Osteoblast (primary cell): ENCODE data around the gene RSPH3. TPM values are rescaled to one million over a fixed set of nuclear protein-coding genes. Genes with fewer than 3 reads are reported as not detected.
"Not testable (repeated sequence)": the region's sequence is repeated elsewhere in the genome, so short reads cannot be mapped to it uniquely, and the experiment has no call there.

Experiments
- DNase-seq: peaks from one replicate; pipeline ENCODE4 v3.0.0; 2011; ENCODE audit warnings: low spot score, mixed read lengths; ENCODE audit not compliant: insufficient read length; ENCODE audit errors: missing footprints
- H2AFZ ChIP-seq: 2 replicates; pipeline ENCODE4 v1.6.0; 2011; ENCODE audit warnings: mild to moderate bottlenecking, low read length
- H3K27ac ChIP-seq: 2 replicates; pipeline ENCODE4 v1.5.1; 2011; ENCODE audit warnings: mild to moderate bottlenecking, low read depth, low read length, moderate library complexity
- H3K27me3 ChIP-seq: 2 replicates; pipeline ENCODE4 v1.6.0; 2012; ENCODE audit warnings: mild to moderate bottlenecking, control low read depth, inconsistent platforms, low read length, moderate library complexity; ENCODE audit not compliant: insufficient read depth
- H3K36me3 ChIP-seq: 2 replicates; pipeline ENCODE4 v1.5.1; 2011; ENCODE audit warnings: mild to moderate bottlenecking, low read length, control low read depth, moderate library complexity; ENCODE audit not compliant: insufficient read depth
- H3K4me1 ChIP-seq: 2 replicates; pipeline ENCODE4 v1.5.1; 2011; ENCODE audit warnings: mild to moderate bottlenecking, low read length, control low read depth, moderate library complexity; ENCODE audit not compliant: insufficient read depth
- H3K4me2 ChIP-seq: 2 replicates; pipeline ENCODE4 v1.6.0; 2011; ENCODE audit warnings: mild to moderate bottlenecking, low read length; ENCODE audit not compliant: insufficient read depth
- H3K4me3 ChIP-seq: fragments of 200-600 bp; sonication (generic); 3 replicates; pipeline ENCODE4 v1.5.1; 2012; ENCODE audit warnings: mild to moderate bottlenecking, low read length, inconsistent platforms; ENCODE audit not compliant: insufficient read depth
- H3K79me2 ChIP-seq: 2 replicates; pipeline ENCODE4 v1.6.0; 2012; ENCODE audit warnings: mild to moderate bottlenecking, low read length, control low read depth, inconsistent platforms; ENCODE audit not compliant: insufficient read depth
- H3K9me3 ChIP-seq: 2 replicates; pipeline ENCODE4 v1.5.1; 2011; ENCODE audit warnings: low read depth, low read length, control low read depth
- H4K20me1 ChIP-seq: 2 replicates; pipeline ENCODE4 v1.6.0; 2012; ENCODE audit warnings: mild to moderate bottlenecking, low read length, control low read depth; ENCODE audit not compliant: insufficient read depth
- total RNA-seq: library from RNA; depleted of rRNA; stranded (reverse); fragments of >200 nt; gene quantifications from 2 replicates; pipeline ENCODE4 v1.2.3, GENCODE V29; 2012
- TF ChIP-seq, protein P1 (sequence below): IDR thresholded peaks from 2 replicates; pipeline ENCODE4 v1.5.1; 2011; ENCODE audit warnings: mild to moderate bottlenecking, low read depth, low read length, moderate library complexity; ENCODE audit errors: extremely low read depth

Gene RSPH3
- total RNA-seq, 1 donor, result 8.3 TPM

DNA sequence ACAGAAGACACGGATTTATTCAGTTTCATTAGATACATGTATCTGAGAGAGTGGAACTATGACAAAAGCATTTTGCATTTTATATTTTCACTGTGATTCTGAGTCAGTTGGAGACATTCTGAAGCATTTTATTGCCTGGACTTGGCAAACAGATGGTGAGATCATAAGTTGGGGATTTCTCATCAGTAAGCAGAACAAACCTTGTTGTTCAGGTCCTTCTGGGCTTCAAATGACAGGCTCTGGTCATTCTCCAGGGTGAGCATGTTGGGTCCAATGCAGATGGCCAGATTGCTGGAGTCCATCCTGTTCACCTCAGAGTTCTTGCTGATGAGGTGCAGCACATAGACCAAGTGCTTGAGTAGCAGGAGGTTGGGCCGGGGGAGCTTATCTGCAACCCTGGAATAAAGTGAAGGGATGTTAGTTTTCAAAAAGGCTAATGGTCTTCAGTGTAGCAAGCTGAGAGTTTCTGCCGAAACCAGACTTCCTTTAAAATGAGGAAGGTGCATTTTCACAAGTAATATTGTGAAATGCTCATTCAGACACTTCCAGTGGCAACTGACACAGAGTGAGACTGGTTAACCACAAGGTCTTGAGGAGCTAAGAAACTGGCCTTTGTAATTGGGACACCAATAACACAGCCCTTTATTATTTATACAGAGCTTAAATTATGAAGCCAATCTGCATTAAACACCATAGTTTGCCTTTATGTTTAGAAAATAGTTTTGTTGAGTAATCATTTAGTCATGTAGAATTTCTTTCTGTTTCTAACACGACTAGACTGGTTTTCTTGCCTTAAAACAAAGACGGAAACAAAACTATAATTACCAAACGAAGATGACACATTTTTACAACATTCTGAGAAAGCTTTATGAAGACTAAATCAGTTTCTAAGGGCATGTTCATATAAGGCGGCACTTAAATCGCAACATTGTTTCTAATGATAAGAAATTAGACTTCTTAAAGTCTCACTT lies 39.2 kb upstream of the RSPH3 start:
- Histone ChIP-seq H3K4me3 (no peak overlapping the region), H3K36me3 (no peaks in the 10 kb centered on the region), H3K9me3 (no peaks in the 10 kb centered on the region), H2AFZ (no peak overlapping the region), H3K4me1 (peaks cover 6% of the 10 kb centered on the region), H3K27me3 (peaks cover 21% of the 10 kb centered on the region), H3K79me2 (no peaks in the 10 kb centered on the region), H4K20me1 (no peaks in the 10 kb centered on the region), H3K4me2 (no peak overlapping the region), H3K27ac (no peak overlapping the region)
- TF ChIP-seq, protein P1, sequence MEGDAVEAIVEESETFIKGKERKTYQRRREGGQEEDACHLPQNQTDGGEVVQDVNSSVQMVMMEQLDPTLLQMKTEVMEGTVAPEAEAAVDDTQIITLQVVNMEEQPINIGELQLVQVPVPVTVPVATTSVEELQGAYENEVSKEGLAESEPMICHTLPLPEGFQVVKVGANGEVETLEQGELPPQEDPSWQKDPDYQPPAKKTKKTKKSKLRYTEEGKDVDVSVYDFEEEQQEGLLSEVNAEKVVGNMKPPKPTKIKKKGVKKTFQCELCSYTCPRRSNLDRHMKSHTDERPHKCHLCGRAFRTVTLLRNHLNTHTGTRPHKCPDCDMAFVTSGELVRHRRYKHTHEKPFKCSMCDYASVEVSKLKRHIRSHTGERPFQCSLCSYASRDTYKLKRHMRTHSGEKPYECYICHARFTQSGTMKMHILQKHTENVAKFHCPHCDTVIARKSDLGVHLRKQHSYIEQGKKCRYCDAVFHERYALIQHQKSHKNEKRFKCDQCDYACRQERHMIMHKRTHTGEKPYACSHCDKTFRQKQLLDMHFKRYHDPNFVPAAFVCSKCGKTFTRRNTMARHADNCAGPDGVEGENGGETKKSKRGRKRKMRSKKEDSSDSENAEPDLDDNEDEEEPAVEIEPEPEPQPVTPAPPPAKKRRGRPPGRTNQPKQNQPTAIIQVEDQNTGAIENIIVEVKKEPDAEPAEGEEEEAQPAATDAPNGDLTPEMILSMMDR, result no peak
- DNase-seq, result peak; percentile 86

DNA sequence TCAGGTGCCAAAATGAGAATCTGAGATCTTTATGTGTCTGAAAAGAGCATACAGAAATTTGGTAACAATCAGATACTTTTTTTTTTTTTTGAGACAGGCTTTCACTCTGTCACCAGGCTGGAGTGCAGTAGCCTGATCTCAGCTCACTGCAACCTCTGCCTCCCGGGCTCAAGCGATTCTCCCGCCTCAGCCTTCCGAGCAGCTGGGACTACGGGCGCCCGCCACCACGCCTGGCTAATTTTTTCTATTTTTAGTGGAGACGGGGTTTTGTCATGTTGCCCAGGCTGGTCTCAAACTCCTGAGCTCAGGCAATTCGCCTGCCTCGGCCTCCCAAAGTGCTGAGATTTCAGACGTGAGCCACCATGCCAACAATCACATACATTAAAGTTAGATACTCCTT lies 38.3 kb upstream of the RSPH3 start:
- not testable (repeated sequence) for H2AFZ ChIP-seq
- peaks cover 14% of the 10 kb centered on the region for H3K27me3 ChIP-seq

DNA sequence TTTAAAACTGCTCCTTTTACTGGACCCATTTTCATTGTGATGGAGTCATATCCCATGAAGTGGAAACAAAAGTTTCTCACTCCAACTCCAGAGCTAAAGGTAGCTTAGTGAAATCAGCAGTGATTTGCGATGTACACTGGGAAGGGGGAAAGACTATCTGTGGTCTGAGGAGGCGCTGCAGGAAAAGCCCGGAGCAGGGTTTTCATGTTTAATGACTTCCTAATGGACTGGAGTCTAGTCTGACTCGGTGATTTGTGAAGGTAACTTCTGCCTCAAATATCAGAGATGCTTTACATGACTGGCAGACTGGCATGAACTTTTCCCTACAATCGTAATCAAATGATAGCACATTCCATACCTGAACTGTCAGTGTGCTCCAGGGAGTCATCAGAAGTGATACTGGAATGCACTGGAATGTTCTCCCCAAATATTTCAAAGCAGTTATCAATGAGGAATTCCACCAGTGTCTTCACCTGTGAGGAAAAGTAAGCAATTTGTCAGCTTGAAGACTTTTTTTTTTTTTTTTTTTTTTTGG lies 37.8 kb upstream of the RSPH3 start:
- no peak overlapping the region for H2AFZ ChIP-seq
- H4K20me1 ChIP-seq, result no peaks in the 10 kb centered on the region
- no peak overlapping the region for H3K4me3 ChIP-seq
- H3K4me2 ChIP-seq, result no peak overlapping the region
- peaks cover 9% of the 10 kb centered on the region for H3K27me3 ChIP-seq
- no peak for DNase-seq
- no peaks in the 10 kb centered on the region for H3K79me2 ChIP-seq
- peaks cover 6% of the 10 kb centered on the region for H3K4me1 ChIP-seq
- no peaks in the 10 kb centered on the region for H3K36me3 ChIP-seq
- no peak overlapping the region for H3K27ac ChIP-seq
- H3K9me3 ChIP-seq, result no peaks in the 10 kb centered on the region
- TF ChIP-seq, protein P1, result no peak

More for the DNA sequence above, 38.3 kb upstream of the RSPH3 start:
- H3K36me3 ChIP-seq, H3K79me2 ChIP-seq, H3K27ac ChIP-seq, H3K4me1 ChIP-seq, H3K4me2 ChIP-seq, H3K9me3 ChIP-seq, H3K4me3 ChIP-seq, DNase-seq, H4K20me1 ChIP-seq: not testable (repeated sequence)

DNA sequence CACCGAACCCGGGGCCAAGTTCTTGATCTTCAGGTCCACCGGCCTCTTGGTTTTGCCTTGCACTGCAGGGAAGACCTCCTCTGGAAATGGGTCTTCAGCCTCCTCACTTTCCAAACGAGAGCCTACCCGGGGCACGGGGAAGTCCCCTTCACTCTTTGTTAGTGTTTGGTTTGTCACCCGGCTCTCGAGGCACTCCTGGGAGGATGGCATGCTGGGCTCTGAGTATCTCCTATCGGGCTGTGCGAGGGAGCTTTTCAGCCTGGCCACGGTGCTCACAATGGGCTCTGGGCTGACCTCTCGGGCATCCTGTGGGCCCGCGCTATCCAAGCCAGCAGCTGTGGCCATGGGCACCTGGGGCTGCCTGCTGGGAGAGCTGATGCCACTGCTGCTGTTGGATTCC lies 36.7 kb upstream of the RSPH3 start:
- peak; percentile 45 for DNase-seq
- H3K79me2 ChIP-seq, result no peaks in the 10 kb centered on the region
- H3K4me2 ChIP-seq, result no peak overlapping the region
- no peak overlapping the region for H3K4me3 ChIP-seq
- no peaks in the 10 kb centered on the region for H3K36me3 ChIP-seq
- TF ChIP-seq, protein P1, result no peak
- H2AFZ ChIP-seq, result no peak overlapping the region
- H3K27me3 ChIP-seq, result peaks cover 7% of the 10 kb centered on the region
- H3K4me1 ChIP-seq, result peaks cover 6% of the 10 kb centered on the region
- no peak overlapping the region for H3K27ac ChIP-seq
- H3K9me3 ChIP-seq, result no peaks in the 10 kb centered on the region
- H4K20me1 ChIP-seq, result no peaks in the 10 kb centered on the region
